Erythroblast (primary cell): ENCODE measurements around the gene MKLN1.
A peak's percentile ranks its signal among the peaks of the same experiment; 100 is the strongest.

Experiments
- DNase-seq, 2 experiments: peaks; one replicate each; lab custom pipeline; 2025; lab: John Stamatoyannopoulos, UW
- GATA1 ChIP-seq: IDR thresholded peaks from 2 replicates; pipeline ENCODE4 v1.6.1; 2011; ENCODE audit warnings: low read depth, mild to moderate bottlenecking, control low read depth, low read length, moderate library complexity
- POLR2A ChIP-seq: IDR thresholded peaks from 2 replicates; pipeline ENCODE4 v1.6.1; 2011; ENCODE audit warnings: mild to moderate bottlenecking, low read length

Gene MKLN1

DNA sequence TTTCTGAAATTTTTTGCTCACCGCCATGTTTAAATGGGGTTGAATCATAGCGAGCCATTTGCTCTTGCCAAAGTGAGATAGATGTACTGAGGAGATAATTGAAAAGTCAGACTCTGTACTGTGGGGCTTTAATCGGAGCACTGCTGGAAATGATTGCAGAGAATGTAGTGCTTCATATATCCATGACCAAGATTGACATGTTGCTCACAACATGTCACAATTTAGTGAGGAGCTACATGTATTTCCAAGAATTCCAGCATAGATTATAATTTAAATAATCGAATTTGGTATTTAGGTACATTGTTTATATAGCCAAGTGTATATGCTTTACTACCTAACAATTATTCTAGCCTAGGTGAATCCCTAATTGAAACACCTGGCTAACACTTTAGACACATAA is 162.2 kb downstream of the MKLN1 start:
- TF ChIP-seq GATA1 = no peak
- TF ChIP-seq POLR2A = no peak
- no peak for DNase-seq

DNA sequence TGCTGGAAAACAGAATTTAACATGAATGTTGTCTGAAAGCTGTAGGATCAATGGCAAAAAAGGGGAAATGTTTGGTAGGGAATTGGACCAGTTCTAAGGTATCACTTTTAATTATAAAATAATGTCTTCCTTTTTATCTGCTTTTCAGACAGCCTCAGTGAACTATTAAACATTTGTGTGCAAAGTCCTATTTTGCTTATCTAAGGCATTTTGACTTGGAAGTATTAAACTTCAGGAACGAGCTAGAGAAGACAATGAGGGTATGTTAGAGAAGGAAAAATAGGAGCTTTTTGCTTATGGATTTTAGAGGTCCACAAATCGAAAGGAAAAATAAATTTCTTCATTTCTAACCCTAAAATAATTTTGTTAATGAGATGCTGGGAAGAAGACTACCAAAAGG is 165.4 kb downstream of the MKLN1 start:
- DNase-seq = no peak
- TF ChIP-seq GATA1 (no peak), POLR2A (no peak)

DNA sequence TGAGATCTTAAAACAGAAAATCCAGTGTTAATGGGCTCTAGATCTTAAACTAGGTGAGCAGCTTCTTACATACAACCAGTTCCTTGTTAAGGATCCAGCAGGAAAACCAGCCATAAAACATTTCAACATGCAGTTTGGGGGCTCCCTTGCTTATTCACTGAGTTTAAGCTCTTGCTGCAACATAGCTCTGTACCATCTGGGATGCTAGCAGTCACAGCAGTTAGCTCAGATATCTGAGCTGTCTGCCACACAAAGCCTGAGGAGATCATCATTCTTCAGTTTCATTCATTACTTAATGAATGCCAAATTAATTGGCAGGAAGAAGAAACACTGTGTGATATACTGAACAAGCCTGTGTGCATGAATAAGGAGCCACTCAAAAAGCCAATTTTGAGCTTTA is 165.9 kb downstream of the MKLN1 start:
- TF ChIP-seq GATA1 (no peak), POLR2A (no peak)
- DNase-seq = no peak

- no peak for DNase-seq
- TF ChIP-seq GATA1 = no peak
- TF ChIP-seq POLR2A = no peak
Observed at GRCh38 chr7:131494182-131494581, 166.5 kb downstream of the MKLN1 start.

GRCh38 chr7:131495669-131496498 is 168.2 kb downstream of the MKLN1 start:
- DNase-seq = no peak
- TF ChIP-seq POLR2A (no peak), GATA1 (no peak)

DNA sequence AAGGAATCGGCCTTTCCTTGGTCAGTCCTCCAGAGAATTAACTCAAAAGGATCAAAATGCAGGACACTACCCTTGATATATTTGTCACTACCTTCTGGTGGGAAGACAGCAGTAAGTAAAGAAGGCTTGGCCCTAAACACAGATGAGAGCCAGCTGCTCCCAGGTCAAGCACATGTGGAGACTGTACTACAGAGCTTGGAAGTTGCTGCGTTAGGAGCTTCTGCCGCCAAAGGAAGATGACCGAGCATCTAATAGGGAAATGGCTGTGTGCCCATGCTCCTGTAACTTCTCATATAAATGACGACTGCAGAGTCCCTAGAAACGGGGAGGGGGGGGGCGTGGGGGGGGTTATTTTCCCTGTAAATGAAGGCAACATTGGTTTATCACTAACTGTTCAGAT is 169.8 kb downstream of the MKLN1 start:
- TF ChIP-seq GATA1 (no peak), POLR2A (no peak)
- no peak for DNase-seq

DNA sequence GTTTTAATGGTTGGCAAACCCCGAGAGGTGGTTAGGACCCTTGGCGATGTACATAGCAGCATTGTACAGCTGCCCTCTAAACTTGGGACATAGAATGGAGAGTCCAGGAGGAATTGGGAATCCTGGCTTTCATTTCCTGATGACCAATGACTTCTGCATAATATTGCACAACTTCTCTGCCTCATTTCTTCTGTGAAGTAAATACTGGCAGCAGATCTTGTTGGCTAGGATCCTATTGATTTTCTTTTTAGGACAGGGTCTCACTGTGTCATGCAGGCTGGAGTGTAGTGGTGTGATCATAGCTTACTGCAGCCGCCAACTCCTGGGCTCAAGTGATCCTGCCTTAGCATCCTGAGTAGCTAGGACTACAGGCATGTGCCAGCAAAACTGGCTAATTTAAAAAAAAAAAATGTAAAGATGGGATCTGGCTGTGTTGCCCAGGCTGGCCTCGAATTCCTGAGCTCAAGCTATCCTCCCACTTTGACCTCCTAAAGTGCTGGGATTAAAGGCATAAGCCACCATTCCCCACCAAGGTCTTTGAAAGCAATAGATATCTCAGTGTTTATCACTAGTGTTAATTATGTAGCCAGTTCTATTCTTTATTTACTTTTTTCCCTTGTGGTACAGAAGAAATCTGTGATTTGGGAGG is 170.7 kb downstream of the MKLN1 start:
- no peak for DNase-seq
- no peak for TF ChIP-seq POLR2A
- no peak for TF ChIP-seq GATA1

DNA sequence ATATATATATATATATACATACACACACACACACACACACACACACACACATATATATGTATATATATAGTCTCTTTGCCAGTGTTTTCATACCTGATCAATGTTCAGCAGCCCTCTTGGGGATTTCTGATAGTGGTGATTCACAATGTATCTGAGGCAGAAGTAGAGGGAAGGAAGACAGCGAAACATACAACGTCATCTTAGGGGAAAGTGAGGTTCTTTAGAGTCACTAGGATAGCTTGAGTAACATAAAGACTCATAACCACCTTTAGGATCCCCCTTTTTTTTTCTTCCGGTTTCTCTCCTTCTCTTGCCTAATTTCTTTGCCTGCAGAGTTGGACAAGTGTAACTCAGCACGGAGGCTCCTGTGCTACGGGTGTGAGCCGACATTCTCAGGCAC is 172.1 kb downstream of the MKLN1 start:
- TF ChIP-seq POLR2A = no peak
- no peak for TF ChIP-seq GATA1
- DNase-seq = no peak

DNA sequence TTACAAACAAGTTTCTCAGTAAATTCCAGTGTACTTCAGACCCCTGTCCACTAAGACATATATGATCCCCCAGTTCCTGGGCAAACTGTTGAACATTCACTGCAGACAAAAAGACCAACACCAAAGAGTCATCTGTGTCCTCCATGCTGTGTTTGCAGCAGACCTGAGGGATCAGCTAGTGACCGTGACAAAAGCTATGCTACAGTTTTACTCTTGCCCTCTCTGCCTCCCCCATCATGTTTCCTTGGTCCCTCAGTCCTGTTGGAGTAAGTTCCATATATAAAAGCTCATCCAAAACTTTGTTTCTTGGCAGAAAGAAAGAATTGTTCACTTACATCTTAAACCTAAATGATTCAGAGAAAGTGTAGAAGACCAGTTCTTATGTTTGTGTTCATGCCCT is 172.7 kb downstream of the MKLN1 start:
- TF ChIP-seq GATA1 (no peak), POLR2A (no peak)
- no peak for DNase-seq

GRCh38 chr7:131501422-131501821 is 173.7 kb downstream of the MKLN1 start:
- no peak for TF ChIP-seq GATA1
- TF ChIP-seq POLR2A = no peak
- DNase-seq = no peak

- TF ChIP-seq POLR2A = no peak
- TF ChIP-seq GATA1 = no peak
- DNase-seq = no peak
Observed at GRCh38 chr7:131501930-131502685, 174.4 kb downstream of the MKLN1 start.

DNA sequence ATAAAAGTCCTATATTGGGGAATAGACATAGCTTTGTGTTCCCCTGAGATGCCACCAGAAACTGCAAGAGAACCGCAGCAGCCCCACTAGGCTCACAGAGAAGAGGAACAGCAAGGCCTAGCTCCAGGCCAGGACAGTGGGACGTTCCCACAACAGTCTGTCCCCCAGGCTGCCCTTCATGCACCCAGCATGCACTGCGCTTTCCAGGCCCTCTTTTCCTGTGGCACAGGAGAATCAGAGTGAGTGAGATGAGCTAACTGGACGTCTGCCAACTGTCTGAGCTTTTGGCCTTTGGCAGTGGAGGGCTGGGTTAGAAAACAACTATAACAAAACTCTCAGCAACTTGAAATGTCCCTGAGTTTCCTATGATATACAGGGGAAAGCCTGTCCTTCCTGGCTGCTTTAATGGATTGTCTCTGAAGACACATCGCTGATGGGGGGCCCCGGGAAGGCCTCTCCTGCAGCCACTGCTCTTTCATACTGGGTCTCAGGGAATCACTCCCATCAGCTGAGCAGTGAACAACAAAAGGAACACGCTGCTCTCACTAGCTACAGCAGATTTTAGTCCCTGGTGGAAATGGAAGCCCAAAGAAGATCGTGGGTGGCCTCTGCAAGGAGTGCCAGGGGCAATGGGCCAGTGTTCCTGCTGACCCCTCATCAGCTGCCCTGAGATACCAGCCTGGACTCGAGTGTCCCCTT is 175.3 kb downstream of the MKLN1 start:
- no peak for TF ChIP-seq POLR2A
- no peak for TF ChIP-seq GATA1
- DNase-seq = peak in 1 of 2 experiments; percentile 10

- no peak for DNase-seq
- TF ChIP-seq POLR2A (no peak), GATA1 (no peak)
Observed at GRCh38 chr7:131503639-131504038, 176.0 kb downstream of the MKLN1 start.
